Adipocyte (in vitro differentiated cells): Measurements from ENCODE around the gene TLR7.

Experiments used
- DNase-seq: peaks from one replicate; pipeline ENCODE4 v3.0.0-alpha.2; 2015; ENCODE audit warnings: low read depth
- H3K27me3 ChIP-seq: replicated peaks from 2 replicates; pipeline ENCODE4 v1.7.0; 2013; ENCODE audit warnings: mild to moderate bottlenecking, low read length, moderate library complexity; ENCODE audit not compliant: control insufficient read depth, insufficient read depth
- H3K36me3 ChIP-seq: 2 replicates; pipeline ENCODE4 v1.7.0; 2013; ENCODE audit warnings: low read length, mild to moderate bottlenecking, moderate library complexity; ENCODE audit not compliant: control insufficient read depth, insufficient read depth, severe bottlenecking
- H3K4me1 ChIP-seq: 2 replicates; pipeline ENCODE4 v1.7.0; 2013; ENCODE audit warnings: mild to moderate bottlenecking, low read length, moderate library complexity; ENCODE audit not compliant: control insufficient read depth, insufficient read depth
- H3K4me3 ChIP-seq: 2 replicates; pipeline ENCODE4 v1.7.0; 2013; ENCODE audit warnings: mild to moderate bottlenecking, low read length, moderate library complexity
- H3K9ac ChIP-seq: 2 replicates; pipeline ENCODE4 v1.7.0; 2013; ENCODE audit warnings: mild to moderate bottlenecking, low read length, moderate library complexity
- H3K9me3 ChIP-seq: 2 replicates; pipeline ENCODE4 v1.7.0; 2013; ENCODE audit warnings: mild to moderate bottlenecking, low read length, moderate library complexity; ENCODE audit not compliant: control insufficient read depth

Gene TLR7

DNA sequence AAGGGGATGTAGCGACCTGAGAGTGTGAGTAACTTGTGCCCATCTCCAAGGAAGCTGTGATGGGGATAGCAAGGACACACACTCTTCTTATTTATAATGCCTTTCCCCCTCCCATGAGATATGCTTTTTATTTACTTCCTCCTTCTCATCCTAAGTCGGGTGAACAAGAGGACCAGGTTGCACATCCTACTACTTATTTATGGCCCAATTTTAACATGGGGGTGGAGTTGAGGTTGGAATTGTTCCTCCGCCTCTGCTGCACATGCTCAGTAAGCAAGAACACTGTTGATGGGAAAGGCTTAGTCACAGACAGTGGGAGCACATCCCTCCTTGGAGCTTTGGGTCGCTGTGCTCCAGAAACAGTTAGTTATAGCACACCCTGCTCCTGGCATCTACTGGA is 24.3 kb downstream of the TLR7 start:
- no peaks in the 10 kb centered on the region for H3K4me1 ChIP-seq
- DNase-seq: no peak
- H3K9ac ChIP-seq: no peak overlapping the region
- no peak overlapping the region for H3K4me3 ChIP-seq
- peaks cover 11% of the 10 kb centered on the region for H3K9me3 ChIP-seq
- H3K36me3 ChIP-seq: no peaks in the 10 kb centered on the region
- peaks cover 35% of the 10 kb centered on the region for H3K27me3 ChIP-seq

- Histone ChIP-seq H3K9ac (no peak overlapping the region), H3K9me3 (peaks cover 11% of the 10 kb centered on the region), H3K4me3 (no peak overlapping the region), H3K36me3 (no peaks in the 10 kb centered on the region), H3K4me1 (no peaks in the 10 kb centered on the region), H3K27me3 (peaks cover 34% of the 10 kb centered on the region)
- DNase-seq: no peak
Measured at GRCh38 chrX:12891915-12892506, 25.1 kb downstream of the TLR7 start.

DNA sequence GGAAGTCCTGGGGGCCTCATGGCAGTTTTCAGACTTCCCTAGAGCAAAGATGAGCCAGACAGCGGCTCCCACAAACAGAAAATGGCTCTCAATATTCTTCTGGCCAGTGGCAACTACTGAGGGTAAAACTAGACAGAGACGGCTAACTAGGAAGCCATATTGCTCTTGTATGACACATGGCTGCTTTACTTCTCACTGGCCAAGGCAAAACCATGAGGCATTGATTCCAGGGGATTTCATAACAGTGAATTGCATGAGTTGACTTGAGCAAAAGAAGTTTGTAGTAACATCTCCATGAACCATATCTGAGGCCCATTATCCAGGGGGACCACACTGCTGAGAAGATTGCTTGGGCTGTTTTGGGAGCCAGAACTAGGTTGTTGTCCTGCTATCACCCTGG is 25.8 kb downstream of the TLR7 start:
- H3K4me3 ChIP-seq: no peak overlapping the region
- H3K36me3 ChIP-seq: no peaks in the 10 kb centered on the region
- H3K4me1 ChIP-seq: no peaks in the 10 kb centered on the region
- peaks cover 32% of the 10 kb centered on the region for H3K27me3 ChIP-seq
- peak; percentile 15 for DNase-seq
- no peak overlapping the region for H3K9ac ChIP-seq
- H3K9me3 ChIP-seq: peaks cover 11% of the 10 kb centered on the region

GRCh38 chrX:12894074-12895030 is 27.5 kb downstream of the TLR7 start:
- no peaks in the 10 kb centered on the region for H3K4me1 ChIP-seq
- H3K4me3 ChIP-seq: no peak overlapping the region
- DNase-seq: no peak
- H3K27me3 ChIP-seq: peaks cover 38% of the 10 kb centered on the region
- no peaks in the 10 kb centered on the region for H3K36me3 ChIP-seq
- peaks cover 9% of the 10 kb centered on the region for H3K9me3 ChIP-seq
- H3K9ac ChIP-seq: no peak overlapping the region

DNA sequence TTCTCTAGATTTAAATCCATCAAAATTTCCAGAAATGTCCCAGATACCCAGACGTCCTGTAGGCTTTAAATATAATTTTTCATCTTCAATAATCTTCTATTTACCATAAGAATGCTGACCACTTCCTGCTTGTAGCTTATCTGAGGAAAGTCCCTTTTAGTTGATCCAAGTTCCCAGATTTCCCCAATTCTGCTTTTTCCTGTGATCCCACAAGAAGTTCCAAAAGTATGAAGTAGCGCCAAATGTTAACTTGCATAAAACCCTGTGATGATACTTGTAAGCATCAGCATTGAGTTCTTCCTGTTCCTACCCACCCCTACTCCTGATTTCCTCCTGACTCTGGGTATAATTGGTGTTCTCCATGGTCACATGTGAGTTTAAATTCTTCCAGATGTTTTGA is 29.0 kb downstream of the TLR7 start:
- no peak for DNase-seq
- Histone ChIP-seq H3K9me3 (peaks cover under 1% of the 10 kb centered on the region), H3K27me3 (peaks cover 29% of the 10 kb centered on the region), H3K36me3 (no peaks in the 10 kb centered on the region), H3K4me3 (no peak overlapping the region), H3K9ac (no peak overlapping the region), H3K4me1 (no peaks in the 10 kb centered on the region)

- Histone ChIP-seq H3K4me1 (no peaks in the 10 kb centered on the region), H3K27me3 (peaks cover 31% of the 10 kb centered on the region), H3K9ac (no peak overlapping the region), H3K36me3 (no peaks in the 10 kb centered on the region), H3K4me3 (no peak overlapping the region), H3K9me3 (no peaks in the 10 kb centered on the region)
- no peak for DNase-seq
Measured at GRCh38 chrX:12896935-12897334, 30.1 kb downstream of the TLR7 start.

GRCh38 chrX:12898073-12898472 is 31.2 kb downstream of the TLR7 start:
- Histone ChIP-seq H3K4me3 (no peak overlapping the region), H3K9me3 (no peaks in the 10 kb centered on the region), H3K27me3 (peaks cover 35% of the 10 kb centered on the region), H3K4me1 (no peaks in the 10 kb centered on the region), H3K9ac (no peak overlapping the region), H3K36me3 (no peaks in the 10 kb centered on the region)
- no peak for DNase-seq

GRCh38 chrX:12899506-12899905 is 32.6 kb downstream of the TLR7 start:
- Histone ChIP-seq H3K4me1 (peaks cover 8% of the 10 kb centered on the region), H3K36me3 (no peaks in the 10 kb centered on the region), H3K4me3 (no peak overlapping the region), H3K9me3 (no peaks in the 10 kb centered on the region), H3K27me3 (peaks cover 31% of the 10 kb centered on the region), H3K9ac (no peak overlapping the region)
- no peak for DNase-seq

DNA sequence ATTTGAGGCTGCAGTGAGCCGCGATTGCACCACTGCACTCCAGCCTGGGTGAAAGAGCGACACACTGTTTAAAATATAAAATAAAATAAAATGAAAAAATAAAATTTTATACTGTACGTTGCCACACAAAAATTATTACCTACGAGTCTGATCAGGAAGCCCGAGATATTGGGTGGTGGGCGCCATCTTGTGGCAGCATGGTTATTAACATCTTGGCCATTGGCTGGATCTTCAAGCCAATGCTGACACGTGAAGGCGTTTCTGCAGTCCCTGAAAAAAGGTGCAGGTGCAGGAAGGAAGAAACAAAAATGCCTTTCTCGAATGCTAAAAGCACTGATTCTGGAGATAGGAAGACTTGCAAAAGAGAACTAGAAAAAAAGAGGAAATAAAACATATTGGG is 34.6 kb downstream of the TLR7 start:
- Histone ChIP-seq H3K27me3 (peaks cover 31% of the 10 kb centered on the region), H3K36me3 (no peaks in the 10 kb centered on the region), H3K9me3 (no peaks in the 10 kb centered on the region), H3K9ac (no peak overlapping the region), H3K4me1 (peaks cover 8% of the 10 kb centered on the region), H3K4me3 (no peak overlapping the region)
- DNase-seq: peak; percentile 70

DNA sequence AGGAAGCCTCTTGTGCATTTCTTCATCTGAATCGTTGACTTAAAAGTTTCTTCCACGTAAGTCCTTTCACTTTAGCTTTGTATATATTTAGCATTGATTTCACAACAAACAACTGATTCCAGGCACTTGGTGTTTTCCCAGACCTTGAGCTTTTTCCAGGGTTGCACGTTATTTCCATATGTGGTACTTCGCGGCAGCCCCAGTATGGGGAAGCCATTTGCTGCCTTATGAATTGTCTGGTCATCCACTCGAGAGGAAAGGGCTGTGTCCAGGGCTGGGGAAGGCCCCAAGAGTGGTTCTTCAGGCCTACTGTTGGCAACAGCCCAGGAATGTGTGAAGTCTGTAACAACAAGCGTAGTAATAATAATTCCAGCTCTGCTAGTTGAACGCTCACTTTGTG is 36.8 kb downstream of the TLR7 start:
- Histone ChIP-seq H3K27me3 (peaks cover 23% of the 10 kb centered on the region), H3K4me1 (peaks cover 8% of the 10 kb centered on the region), H3K36me3 (no peaks in the 10 kb centered on the region), H3K9me3 (no peaks in the 10 kb centered on the region), H3K4me3 (peak overlapping the region; percentile 24), H3K9ac (no peak overlapping the region)
- peak; percentile 67 for DNase-seq

DNA sequence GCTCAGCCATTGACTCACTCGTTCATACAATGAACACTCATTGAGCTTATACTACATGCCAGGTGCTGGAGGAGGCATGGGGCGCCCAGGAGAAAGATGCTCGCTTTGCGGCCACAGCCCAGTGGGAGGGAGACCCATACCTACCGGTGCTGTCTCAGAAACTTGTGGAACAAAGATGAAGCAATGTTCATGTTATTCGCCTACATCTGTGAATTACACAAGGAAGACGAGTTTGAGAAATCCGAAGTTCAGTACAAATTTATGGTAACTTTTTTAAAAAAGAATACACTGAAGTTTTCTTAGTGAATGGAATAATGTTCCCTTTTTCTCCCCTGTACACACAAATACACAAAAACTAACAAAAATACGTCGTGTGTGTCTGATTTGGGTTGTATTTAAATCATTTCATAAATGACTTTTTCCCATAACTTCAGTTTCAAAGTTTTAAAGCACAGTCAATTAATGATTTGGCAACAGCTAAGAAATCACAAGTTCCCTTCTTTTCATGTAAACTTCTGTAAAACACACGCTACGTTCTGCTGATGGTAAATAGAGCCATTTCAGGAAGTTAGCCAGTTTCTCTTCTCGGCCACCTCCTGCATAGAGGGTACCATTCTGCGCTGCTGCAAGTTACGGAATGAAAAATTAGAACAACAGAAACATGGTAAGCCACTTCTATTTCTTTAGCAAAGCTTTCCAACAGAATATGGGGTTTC is 39.3 kb downstream of the TLR7 start, which contains the start of gene TLR8:
TLR8 (plus strand) TSS at position 575 of the 716 bp plus-strand sequence; CDS start at position 662, 87 bp downstream.
- Histone ChIP-seq H3K4me3 (no peak within 1 kb of the TSS), H3K27me3 (peaks cover 26% of the 10 kb centered on the region), H3K9me3 (no peaks in the 10 kb centered on the region), H3K36me3 (no peaks in the 10 kb centered on the region), H3K4me1 (peaks cover 8% of the 10 kb centered on the region), H3K9ac (no peak within 1 kb of the TSS)
- no peak for DNase-seq
